HepG2 (cell line): ENCODE data around the gene CAMK2G. TPM values are rescaled to one million over a fixed set of nuclear protein-coding genes. Genes with fewer than 3 reads are reported as not detected.

ENCODE experiments used
- ATAC-seq: fragments of 200-7000 bp; cut with Tn5 transposase; 3 replicates; pipeline ENCODE4 v1.9.1; 2020; ENCODE audit warnings: mild to moderate bottlenecking, moderate library complexity
- BruUV-seq: library from RNA; stranded (reverse); fragments of 400-500 nt; replicated peaks from 2 replicates; lab custom pipeline; 2021; lab: Mats Ljungman, UMichigan
- CTCF ChIA-PET: fragments of 300-600 bp; formaldehyde crosslinking; extraction: SDS; loops from one replicate; lab custom pipeline; 2021; ENCODE audit warnings: low total read pairs, inconsistent platforms, low intra/inter-chr PET ratio; lab: Yijun Ruan, JAX
- POLR2A ChIA-PET: fragments of 350-600 bp; sonication (Branson Sonifier 250); formaldehyde crosslinking; loops from one replicate; lab custom pipeline; 2020; ENCODE audit warnings: antibody characterized with exemption, inconsistent platforms; lab: Yijun Ruan, JAX
- DNase-seq: peaks from one replicate; pipeline ENCODE4 v3.0.0-alpha.2; 2015; ENCODE audit warnings: low spot score
- FAIRE-seq: peaks from 3 replicates; lab custom pipeline; 2011; peaks lifted over from hg19 to GRCh38; lab: Jason Lieb, UNC
- H2AFZ ChIP-seq: one replicate; pipeline ENCODE4 v1.6.1; 2011; ENCODE audit warnings: low read length, inconsistent platforms
- H3K27ac ChIP-seq: fragments of 300-600 bp; 3 replicates; pipeline ENCODE4 v1.8.0; 2011; ENCODE audit warnings: mixed run types, mild to moderate bottlenecking, mixed read lengths, low read length, inconsistent platforms; ENCODE audit not compliant: insufficient read depth; ENCODE audit errors: extremely low read length
- H3K27me3 ChIP-seq, 2 experiments: fragments of 200-600 bp in 1 of 2; 2 replicates in 1 of 2; 3 replicates in 1 of 2; pipeline versions ENCODE4 v1.6.0 to v1.8.0; 2011; ENCODE audit warnings: low read length in 2 of 2, mild to moderate bottlenecking in 2 of 2, moderate library complexity in 2 of 2, inconsistent platforms in 1 of 2; ENCODE audit not compliant: insufficient read depth in 2 of 2, control insufficient read depth in 1 of 2
- H3K36me3 ChIP-seq, 2 experiments: fragments of 200-600 bp in 1 of 2; replicated peaks in 1 of 2; 2 replicates in 1 of 2; 3 replicates in 1 of 2; pipeline versions ENCODE4 v1.5.1 to v1.8.0; 2011; ENCODE audit warnings: low read length in 2 of 2, inconsistent platforms in 1 of 2; ENCODE audit not compliant: insufficient read depth in 2 of 2, control insufficient read depth in 1 of 2
- H3K4me1 ChIP-seq: 2 replicates; pipeline ENCODE4 v1.5.1; 2012; ENCODE audit warnings: low read length, inconsistent platforms; ENCODE audit not compliant: insufficient read depth
- H3K4me2 ChIP-seq: 2 replicates; pipeline ENCODE4 v1.6.0; 2011; ENCODE audit warnings: low read depth, low read length, inconsistent platforms
- H3K4me3 ChIP-seq, 3 experiments: fragments of 200-600 bp in 1 of 3; sonication (generic), shearing (Covaris generic) in 1 of 3; replicated peaks in 1 of 3; 2 replicates each; pipeline ENCODE4 v1.5.1; 2011 to 2016; ENCODE audit warnings: low read length in 3 of 3, inconsistent platforms in 2 of 3, low read depth in 2 of 3, mild to moderate bottlenecking in 2 of 3, control low read depth in 1 of 3, mixed read lengths in 1 of 3; ENCODE audit not compliant: insufficient read depth in 1 of 3
- H3K79me2 ChIP-seq: one replicate; pipeline ENCODE4 v1.6.1; 2011; ENCODE audit warnings: low read length, inconsistent platforms; ENCODE audit not compliant: insufficient read depth
- H3K9ac ChIP-seq: 2 replicates; pipeline ENCODE4 v1.6.0; 2011; ENCODE audit warnings: mild to moderate bottlenecking, low read depth, low read length, inconsistent platforms; ENCODE audit not compliant: insufficient read depth
- H3K9me3 ChIP-seq: 2 replicates; pipeline ENCODE4 v1.5.1; 2012; ENCODE audit warnings: mild to moderate bottlenecking, low read length
- H4K20me1 ChIP-seq: 2 replicates; pipeline ENCODE4 v1.6.0; 2011; ENCODE audit warnings: inconsistent platforms, mild to moderate bottlenecking, low read length, moderate library complexity; ENCODE audit not compliant: insufficient read depth
- AGO2 ChIP-seq: fragments of 200-400 bp; formaldehyde crosslinking; optimal IDR thresholded peaks from 2 replicates; pipeline ENCODE3; 2017; ENCODE audit warnings: mild to moderate bottlenecking, low read depth, low read length, moderate library complexity
- CENPBD1 ChIP-seq: sonication (generic); formaldehyde crosslinking; IDR thresholded peaks from 2 replicates; pipeline ENCODE4 v1.8.0; 2022; ENCODE audit warnings: missing genetic modification reagents, low read depth, mild to moderate bottlenecking, borderline replicate concordance
- CHD4 ChIP-seq: fragments of 200-600 bp; sonication (generic); IDR thresholded peaks from 2 replicates; pipeline ENCODE4 v1.7.0; 2017; ENCODE audit warnings: mild to moderate bottlenecking, low read length, borderline replicate concordance
- GLMP ChIP-seq: sonication (generic); formaldehyde crosslinking; IDR thresholded peaks from 2 replicates; pipeline ENCODE4 v1.9.0; 2021; ENCODE audit warnings: missing genetic modification reagents, mild to moderate bottlenecking, borderline replicate concordance
- IRF1 ChIP-seq: sonication (generic); formaldehyde crosslinking; IDR thresholded peaks from 2 replicates; pipeline ENCODE4 v1.4.0; 2020; ENCODE audit warnings: low read depth, mild to moderate bottlenecking, missing genetic modification reagents
- JUN ChIP-seq: sonication (generic); formaldehyde crosslinking; IDR thresholded peaks from 2 replicates; pipeline ENCODE4 v1.4.0; 2020; ENCODE audit warnings: mild to moderate bottlenecking, missing genetic modification reagents
- MEIS2 ChIP-seq: sonication (generic); formaldehyde crosslinking; IDR thresholded peaks from 2 replicates; pipeline ENCODE4 v1.9.0; 2021; ENCODE audit warnings: mild to moderate bottlenecking, missing genetic modification reagents
- MIER3 ChIP-seq: IDR thresholded peaks from 2 replicates; pipeline ENCODE4 v1.6.1; 2016; ENCODE audit warnings: missing compliant biosample characterization, borderline replicate concordance
- MXI1 ChIP-seq: IDR thresholded peaks from 3 replicates; pipeline ENCODE4 v1.6.1; 2012; ENCODE audit warnings: low read depth, low read length, inconsistent platforms, borderline replicate concordance
- NCOA1 ChIP-seq: sonication (generic); formaldehyde crosslinking; IDR thresholded peaks from 2 replicates; pipeline ENCODE4 v1.9.0; 2021; ENCODE audit warnings: missing genetic modification reagents
- POLR2G ChIP-seq: fragments of 200-400 bp; formaldehyde crosslinking; IDR thresholded peaks from 2 replicates; pipeline ENCODE4 v1.6.1; 2018; ENCODE audit warnings: mild to moderate bottlenecking, low read depth, low read length, moderate library complexity
- SP140L ChIP-seq: sonication (generic); formaldehyde crosslinking; IDR thresholded peaks from 2 replicates; pipeline ENCODE4 v1.4.0; 2020; ENCODE audit warnings: missing genetic modification reagents, borderline replicate concordance
- ZFY ChIP-seq: sonication (generic); formaldehyde crosslinking; IDR thresholded peaks from 2 replicates; pipeline ENCODE4 v1.4.0; 2020; ENCODE audit warnings: missing genetic modification reagents
- ZNF180 ChIP-seq: sonication (generic); formaldehyde crosslinking; IDR thresholded peaks from 2 replicates; pipeline ENCODE4 v1.4.0; 2020; ENCODE audit warnings: low read depth, missing genetic modification reagents, borderline replicate concordance
- ZNF205 ChIP-seq: IDR thresholded peaks from 2 replicates; pipeline ENCODE4 v1.6.1; 2018; ENCODE audit warnings: missing biosample characterization, missing genetic modification reagents
- ZNF260 ChIP-seq: sonication (generic); formaldehyde crosslinking; IDR thresholded peaks from 2 replicates; pipeline ENCODE4 v1.4.0; 2020; ENCODE audit warnings: missing genetic modification reagents, low read depth, mild to moderate bottlenecking, borderline replicate concordance
- ZNF430 ChIP-seq: sonication (generic); formaldehyde crosslinking; IDR thresholded peaks from 2 replicates; pipeline ENCODE4 v1.9.0; 2021; ENCODE audit warnings: mild to moderate bottlenecking, missing genetic modification reagents
- WGBS: methylation state at CpG from one replicate; pipeline ENCODE4 v1.1.6; 2017; ENCODE audit warnings: low lambda C conversion rate; 5-methylcytosine and 5-hydroxymethylcytosine counted together
- in situ Hi-C: cut with HindIII; loops from 2 replicates; pipeline ENCODE4 v1.10.0; 2017; ENCODE audit warnings: low pct_unique_long_range_greater_than_20kb; ENCODE audit not compliant: extremely low pct_ligation_motif_present
- intact Hi-C: fragments of 100-400 bp; cut with micrococcal nuclease; formaldehyde crosslinking; loops from one replicate; pipeline ENCODE4 v1.10.0; 2022; ENCODE audit not compliant: unreplicated experiment
- polyA plus RNA-seq, 8 experiments: library from polyadenylated mRNA; depleted of rRNA in 3 of 8; stranded (reverse) in 7 of 8; unstranded in 1 of 8; fragments of >200 nt; fragmentation: Illumina TruSeq in 4 of 8; extraction: Trizol in 4 of 8; gene quantifications; 2 replicates each; pipeline versions ENCODE4 v1.2.1 to v1.2.3, GENCODE V29; 2011 to 2016; ENCODE audit warnings: low read depth in 4 of 8, missing spikeins in 1 of 8, mixed read lengths in 1 of 8; ENCODE audit not compliant: insufficient read depth in 1 of 8
- total RNA-seq, 5 experiments: library from RNA; depleted of rRNA; stranded (reverse); fragments of >200 nt; fragmentation: Illumina TruSeq; extraction: Trizol; gene quantifications; 2 replicates each; pipeline ENCODE4 v1.2.3, GENCODE V29; 2016; ENCODE audit warnings: low read depth in 1 of 5

CAMK2G gene
- total and polyA plus RNA-seq, 2 of the 13 experiments (the other 11 are each of a cell fraction or from before 2014, with no cell fraction given): 15.9 to 18.8 TPM

- WGBS: 98% methylated on average over 10 of the region's 19 CpGs
- Histone ChIP-seq H3K79me2 (no peaks in the 10 kb centered on the region), H3K4me1 (no peaks in the 10 kb centered on the region), H3K9ac (no peak overlapping the region), H3K9me3 (no peaks in the 10 kb centered on the region), H3K4me2 (no peak overlapping the region), H3K27me3 (no peaks in the 10 kb centered on the region), H3K36me3 (peaks cover 30 to 80% of the 10 kb centered on the region in 2 experiments), H2AFZ (no peak overlapping the region), H3K4me3 (no peak overlapping the region), H3K27ac (no peak overlapping the region), H4K20me1 (no peaks in the 10 kb centered on the region; the same call in 1 of the 2 replicates)
- FAIRE-seq (no peak), ATAC-seq (no peak), DNase-seq (no peak)
- intact Hi-C loops (no loop called here), in situ Hi-C loops (no loop called here)
- ChIA-PET CTCF (no interaction called here), POLR2A (interaction anchor here (1.0 kb wide), 1 partner anchor 10 kb away, joined by 3 read pairs; no protein-coding TSS in a partner anchor)
- no TSS peak for BruUV-seq
- no peak for TF ChIP-seq IRF1 (CRISPR knock-in tag)
- TF ChIP-seq GLMP: no peak
- no peak for TF ChIP-seq ZNF180 (CRISPR knock-in tag)
- no peak for TF ChIP-seq MXI1
- TF ChIP-seq SP140L (CRISPR knock-in tag): no peak
- no peak for TF ChIP-seq MEIS2 (CRISPR knock-in tag)
- peak; percentile 63 for TF ChIP-seq AGO2
- no peak for TF ChIP-seq ZNF205 (CRISPR knock-in tag)
- TF ChIP-seq MIER3 (CRISPR knock-in tag): no peak
- no peak for TF ChIP-seq ZNF430 (CRISPR knock-in tag)
- TF ChIP-seq ZFY (CRISPR knock-in tag): no peak
- TF ChIP-seq ZNF260 (CRISPR knock-in tag): no peak
- TF ChIP-seq NCOA1: no peak
- no peak for TF ChIP-seq CHD4
- peak; percentile 27; the same call in 1 of the 2 replicates for TF ChIP-seq POLR2G
- no peak for TF ChIP-seq CENPBD1 (CRISPR knock-in tag)
- no peak for TF ChIP-seq JUN (CRISPR knock-in tag)
These were observed 76.9 kb downstream of the CAMK2G start for GRCh38 chr10:73797324-73798025.
